ENCODE data around the gene ALOX15.
"Not testable (repeated sequence)": the region's sequence is repeated elsewhere in the genome, so short reads cannot be mapped to it uniquely, and the experiment has no call there.

ALOX15 gene, protein sequence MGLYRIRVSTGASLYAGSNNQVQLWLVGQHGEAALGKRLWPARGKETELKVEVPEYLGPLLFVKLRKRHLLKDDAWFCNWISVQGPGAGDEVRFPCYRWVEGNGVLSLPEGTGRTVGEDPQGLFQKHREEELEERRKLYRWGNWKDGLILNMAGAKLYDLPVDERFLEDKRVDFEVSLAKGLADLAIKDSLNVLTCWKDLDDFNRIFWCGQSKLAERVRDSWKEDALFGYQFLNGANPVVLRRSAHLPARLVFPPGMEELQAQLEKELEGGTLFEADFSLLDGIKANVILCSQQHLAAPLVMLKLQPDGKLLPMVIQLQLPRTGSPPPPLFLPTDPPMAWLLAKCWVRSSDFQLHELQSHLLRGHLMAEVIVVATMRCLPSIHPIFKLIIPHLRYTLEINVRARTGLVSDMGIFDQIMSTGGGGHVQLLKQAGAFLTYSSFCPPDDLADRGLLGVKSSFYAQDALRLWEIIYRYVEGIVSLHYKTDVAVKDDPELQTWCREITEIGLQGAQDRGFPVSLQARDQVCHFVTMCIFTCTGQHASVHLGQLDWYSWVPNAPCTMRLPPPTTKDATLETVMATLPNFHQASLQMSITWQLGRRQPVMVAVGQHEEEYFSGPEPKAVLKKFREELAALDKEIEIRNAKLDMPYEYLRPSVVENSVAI

GRCh38 chr17:4641297-4642195, at the start of gene ALOX15:
Gene ALOX15 (minus strand): TSS chr17:4641678. CDS start chr17:4641651, 27 bp downstream.
- DNase-seq: no peak

DNA sequence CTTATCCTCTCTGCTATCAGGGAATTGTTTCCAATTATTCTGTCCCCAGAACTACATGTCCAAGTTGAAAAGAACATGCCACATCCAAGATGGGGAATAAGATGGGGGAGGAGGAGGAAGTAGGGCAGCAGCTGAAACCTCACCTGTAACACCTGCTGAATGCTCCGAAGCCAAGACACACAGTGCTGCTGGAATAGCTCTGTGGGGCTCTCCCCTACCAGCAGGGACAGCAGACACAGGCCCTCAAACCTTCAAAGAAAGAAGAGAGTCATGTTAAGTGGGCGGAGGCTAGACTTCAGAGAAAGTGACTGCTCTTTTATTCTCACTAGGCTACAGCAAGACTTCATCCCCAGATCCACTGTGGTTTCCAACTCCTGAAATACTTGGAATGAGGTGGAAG, 49.3 kb upstream of the ALOX15 start:
- DNase-seq: no peak

GRCh38 chr17:4689872-4690271, 48.4 kb upstream of the ALOX15 start:
- not testable (repeated sequence) for DNase-seq

DNA sequence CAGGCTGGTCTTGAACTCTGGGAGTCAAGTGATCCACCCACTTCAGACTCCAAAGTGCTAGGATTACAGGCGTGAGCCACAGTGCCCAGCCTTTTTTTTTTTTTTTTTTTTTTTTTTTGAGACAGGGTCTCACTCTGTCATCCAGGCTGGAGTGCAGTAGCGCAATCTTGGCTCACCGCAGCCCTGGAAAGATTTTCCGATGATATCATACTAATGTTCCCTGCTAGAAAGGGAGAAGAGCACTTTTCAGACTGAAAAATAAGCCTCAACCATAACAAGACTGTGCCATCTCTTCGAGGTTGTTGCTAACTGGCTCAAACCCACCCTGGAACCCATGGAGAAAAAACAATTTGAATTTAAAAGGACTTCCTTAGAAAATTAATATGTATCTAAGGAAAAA, 42.3 kb upstream of the ALOX15 start:
- DNase-seq: not testable (repeated sequence)

DNA sequence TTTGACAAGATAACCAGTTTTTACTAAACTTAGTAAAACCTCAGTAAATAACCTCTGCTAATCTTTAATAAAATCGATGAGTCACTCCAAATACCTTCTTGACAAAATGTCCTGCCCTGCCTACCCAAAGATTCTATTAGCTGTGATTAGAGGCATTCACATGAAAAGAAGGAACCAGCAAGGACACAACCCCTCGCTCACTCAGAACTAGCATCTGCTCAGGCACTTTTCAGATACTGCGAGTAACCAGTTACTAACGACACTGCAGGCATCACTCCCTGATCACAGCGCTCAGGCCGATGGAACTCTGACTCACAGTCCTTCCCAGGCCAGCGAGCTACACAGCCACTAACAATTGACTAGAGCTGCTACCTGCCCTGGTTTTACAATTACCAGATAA, 38.2 kb upstream of the ALOX15 start:
- no peak for DNase-seq

GRCh38 chr17:4678448-4679026, 37.1 kb upstream of the ALOX15 start:
- DNase-seq: no peak

GRCh38 chr17:4676791-4677190, 35.3 kb upstream of the ALOX15 start:
- no peak for DNase-seq

DNA sequence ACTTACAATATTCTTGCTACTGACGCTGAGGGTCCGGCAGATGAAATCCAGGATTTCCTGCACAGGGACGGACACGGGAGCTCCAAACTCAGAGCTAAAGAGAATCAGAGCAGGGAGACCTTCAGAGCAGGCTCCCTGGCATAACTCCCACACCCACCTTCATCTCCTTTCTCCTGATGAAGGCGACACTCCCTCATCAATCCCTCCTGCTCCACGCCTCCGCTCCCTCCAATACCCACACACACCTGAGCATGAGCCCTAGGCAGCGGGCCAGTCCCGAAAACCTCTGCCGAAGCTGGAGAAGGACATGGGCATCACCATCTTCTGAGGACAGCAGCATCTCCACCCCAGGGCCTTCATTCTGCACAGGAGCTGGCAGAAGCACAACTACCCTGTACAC, 34.3 kb upstream of the ALOX15 start:
- no peak for DNase-seq

DNA sequence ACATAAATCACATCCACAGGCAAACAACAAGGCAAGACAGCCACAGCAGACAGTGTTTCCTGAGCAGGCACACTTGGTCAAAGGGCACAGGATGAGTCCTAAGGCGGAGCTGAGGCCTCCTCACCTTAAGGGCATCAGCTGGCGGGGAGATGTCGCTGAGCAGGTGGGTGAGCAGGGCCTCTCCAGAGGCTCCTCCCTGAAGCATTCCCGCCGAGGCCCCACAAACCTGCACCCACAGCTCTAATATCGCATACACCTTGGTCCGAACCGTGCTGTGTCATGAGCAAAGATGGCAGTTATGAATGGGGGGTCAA, 33.2 kb upstream of the ALOX15 start:
- DNase-seq: no peak

- no peak for DNase-seq
These were observed 32.7 kb upstream of the ALOX15 start for GRCh38 chr17:4673986-4674684.

GRCh38 chr17:4673169-4673568, 31.7 kb upstream of the ALOX15 start:
- no peak for DNase-seq

GRCh38 chr17:4672751-4673150, 31.3 kb upstream of the ALOX15 start:
- no peak for DNase-seq

- no peak for DNase-seq
These were observed 30.7 kb upstream of the ALOX15 start for GRCh38 chr17:4672055-4672630.

DNA sequence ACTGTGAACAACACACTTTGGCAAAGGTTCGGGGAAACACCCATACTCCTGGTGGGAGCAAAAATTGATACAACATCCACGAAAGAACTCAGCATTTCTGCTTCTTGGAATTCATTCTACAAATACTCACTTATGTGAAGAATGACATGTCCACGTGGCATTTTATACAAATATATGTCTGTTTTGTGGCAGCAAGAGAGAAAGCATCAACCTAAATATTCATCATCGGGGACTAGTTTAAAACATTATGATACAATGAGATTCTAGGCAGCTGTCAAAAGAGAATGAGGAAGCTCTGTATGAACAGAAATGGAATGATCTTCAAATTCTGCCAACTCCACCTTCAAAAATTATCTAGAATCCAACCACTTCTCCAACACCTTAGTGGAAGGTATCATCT, 25.7 kb upstream of the ALOX15 start:
- no peak for DNase-seq

GRCh38 chr17:4666296-4666695, 24.8 kb upstream of the ALOX15 start:
- no peak for DNase-seq

- DNase-seq: no peak
These were observed 23.5 kb upstream of the ALOX15 start for GRCh38 chr17:4665027-4665426.

- DNase-seq: no peak
These were observed 22.8 kb upstream of the ALOX15 start for GRCh38 chr17:4664230-4664629.

DNA sequence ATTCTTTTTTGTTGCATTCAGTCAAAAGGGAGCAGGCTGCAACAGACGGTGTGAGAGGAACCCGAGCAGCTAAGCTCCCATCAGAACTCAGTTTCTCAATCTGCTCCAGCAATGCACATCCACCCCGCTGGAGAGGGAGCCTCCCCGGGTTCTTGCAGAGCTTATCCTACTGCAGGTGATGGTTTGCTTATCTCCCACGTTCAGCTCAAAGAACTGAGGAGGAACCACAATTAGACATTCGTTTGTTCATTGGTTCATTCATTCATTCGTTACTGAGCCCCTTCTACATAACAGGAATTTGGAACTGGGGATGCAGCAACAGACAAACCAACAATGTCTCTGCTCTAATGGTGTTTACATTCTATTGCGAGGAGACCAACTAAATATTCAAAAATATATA, 22.2 kb upstream of the ALOX15 start:
- DNase-seq: no peak

- DNase-seq: no peak
These were observed 17.2 kb upstream of the ALOX15 start for GRCh38 chr17:4658478-4659305.

GRCh38 chr17:4657678-4658077, 16.2 kb upstream of the ALOX15 start:
- DNase-seq: no peak

DNA sequence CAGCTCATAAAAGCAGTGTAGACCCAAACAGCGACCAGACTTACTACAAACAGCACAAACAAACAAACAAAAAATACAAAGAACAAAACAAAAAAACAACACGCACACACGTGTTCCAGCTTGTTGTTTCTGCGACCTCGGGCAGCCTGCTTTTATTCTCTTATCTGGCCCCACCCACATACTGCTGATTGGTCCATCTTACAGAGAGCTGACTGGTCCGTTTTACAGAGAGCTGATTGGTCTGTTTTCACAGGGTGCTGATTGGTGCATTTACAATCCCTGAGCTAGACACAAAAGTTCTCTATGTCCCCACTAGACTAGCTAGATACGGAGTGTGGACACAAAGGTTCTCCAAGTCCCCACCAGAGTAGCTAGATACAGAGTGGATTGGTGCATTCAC, 14.5 kb upstream of the ALOX15 start:
- DNase-seq: not testable (repeated sequence)
